Mesothelial cell of epicardium (in vitro differentiated cells): ENCODE data around the gene DNAI2. TPM values are rescaled to one million over a fixed set of nuclear protein-coding genes. Genes with fewer than 3 reads are reported as not detected.

Experiments used
- DNase-seq, 2 experiments: peaks; one replicate each; pipeline ENCODE4 v3.0.0; 2021; ENCODE audit warnings: low spot score in 2 of 2; ENCODE audit not compliant: unreplicated experiment in 2 of 2
- H3K27ac Mint-ChIP-seq: 2 replicates; pipeline ENCODE4 v1.8.0; 2021; ENCODE audit warnings: mixed read lengths
- H3K27me3 Mint-ChIP-seq: 2 replicates; pipeline ENCODE4 v1.8.0; 2021; ENCODE audit warnings: low read depth, mixed read lengths
- H3K36me3 Mint-ChIP-seq: 2 replicates; pipeline ENCODE4 v1.8.0; 2021; ENCODE audit warnings: mixed read lengths
- H3K4me1 Mint-ChIP-seq: 2 replicates; pipeline ENCODE4 v1.8.0; 2021; ENCODE audit warnings: mixed read lengths
- H3K4me3 Mint-ChIP-seq: 2 replicates; pipeline ENCODE4 v1.8.0; 2021; ENCODE audit warnings: mild to moderate bottlenecking, moderate library complexity, mixed read lengths
- H3K9me3 Mint-ChIP-seq: 2 replicates; pipeline ENCODE4 v1.8.0; 2021; ENCODE audit warnings: mixed read lengths
- CTCF ChIP-seq: fragments of 200-600 bp; sonication (generic); IDR thresholded peaks from one replicate; pipeline ENCODE4 v1.5.0; 2021; ENCODE audit warnings: antibody characterized with exemption; ENCODE audit not compliant: unreplicated experiment
- total RNA-seq: library from RNA; stranded (reverse); gene quantifications from 3 replicates; pipeline ENCODE4 v1.2.1, GENCODE V29; 2021

Gene DNAI2
- total RNA-seq, 1 donor from 2014 or later, result not detected

- no peak for TF ChIP-seq CTCF
- Mint-ChIP-seq H3K27ac (no peak overlapping the region), H3K36me3 (no peaks in the 10 kb centered on the region), H3K4me1 (no peaks in the 10 kb centered on the region), H3K27me3 (peaks cover 26% of the 10 kb centered on the region), H3K9me3 (no peaks in the 10 kb centered on the region), H3K4me3 (no peak overlapping the region)
- DNase-seq, result no peak
These were observed 29.3 kb downstream of the DNAI2 start for GRCh38 chr17:74303305-74303704.

GRCh38 chr17:74304184-74304583, 30.1 kb downstream of the DNAI2 start:
- H3K9me3 Mint-ChIP-seq, result no peaks in the 10 kb centered on the region
- no peak for DNase-seq
- TF ChIP-seq CTCF, result no peak
- H3K27ac Mint-ChIP-seq, result no peak overlapping the region
- H3K27me3 Mint-ChIP-seq, result peaks cover 23% of the 10 kb centered on the region
- no peak overlapping the region for H3K4me3 Mint-ChIP-seq
- no peaks in the 10 kb centered on the region for H3K4me1 Mint-ChIP-seq
- H3K36me3 Mint-ChIP-seq, result no peaks in the 10 kb centered on the region

- Mint-ChIP-seq H3K4me1 (no peaks in the 10 kb centered on the region), H3K36me3 (no peaks in the 10 kb centered on the region), H3K9me3 (no peaks in the 10 kb centered on the region), H3K27ac (no peak overlapping the region), H3K4me3 (no peak overlapping the region), H3K27me3 (peaks cover 13% of the 10 kb centered on the region)
- TF ChIP-seq CTCF, result no peak
- DNase-seq, result no peak
These were observed 32.0 kb downstream of the DNAI2 start for GRCh38 chr17:74305865-74306654.

GRCh38 chr17:74307984-74308773, 34.1 kb downstream of the DNAI2 start:
- H3K27ac Mint-ChIP-seq, result no peak overlapping the region
- peaks cover 15% of the 10 kb centered on the region for H3K27me3 Mint-ChIP-seq
- no peaks in the 10 kb centered on the region for H3K4me1 Mint-ChIP-seq
- no peak for TF ChIP-seq CTCF
- H3K4me3 Mint-ChIP-seq, result no peak overlapping the region
- no peaks in the 10 kb centered on the region for H3K36me3 Mint-ChIP-seq
- H3K9me3 Mint-ChIP-seq, result peaks cover 6% of the 10 kb centered on the region
- no peak for DNase-seq

GRCh38 chr17:74309902-74310301, 35.9 kb downstream of the DNAI2 start:
- Mint-ChIP-seq H3K9me3 (peaks cover 6% of the 10 kb centered on the region), H3K4me3 (no peak overlapping the region), H3K27me3 (peaks cover 19% of the 10 kb centered on the region), H3K4me1 (no peaks in the 10 kb centered on the region), H3K36me3 (no peaks in the 10 kb centered on the region), H3K27ac (no peak overlapping the region)
- no peak for TF ChIP-seq CTCF
- DNase-seq, result no peak
